ENCODE results near the gene OSBPL8.

GRCh38 chr12:76608070-76608469 is 48.5 kb upstream of the OSBPL8 start:
- TF ChIP-seq CTCF (IDR thresholded peaks at IDR 0.05; ENCODE audit: insufficient read depth, low read depth, low read length) (no peak), EZH2 (IDR thresholded peaks at IDR 0.05; ENCODE audit: insufficient read depth, low read length) (no peak)

Measured in astrocyte (in vitro differentiated cells and primary cell).